ENCODE data around the gene SASH1.

The SASH1 gene

GRCh38 chr6:148497257-148497656 lies 154.6 kb downstream of the SASH1 start:
- Histone ChIP-seq H3K4me1 (ENCODE audit: control insufficient read depth in 2 of 2, insufficient read depth in 1 of 2, low read depth in 1 of 2, low read length in 2 of 2) (peaks cover 0 to 2% of the 10 kb centered on the region in 2 donors), H2AFZ (ENCODE audit: low read length) (no peak overlapping the region), H4K8ac (ENCODE audit: low read depth, low read length) (no peak overlapping the region), H2AK5ac (ENCODE audit: low read depth, low read length) (no peak overlapping the region), H2BK5ac (ENCODE audit: low read length) (no peak overlapping the region), H3K79me1 (ENCODE audit: low read depth, low read length) (no peaks in the 10 kb centered on the region), H3K9me3 (replicated peaks in 1 of 2; ENCODE audit: control insufficient read depth in 2 of 2, insufficient read depth in 1 of 2, low read depth in 1 of 2, low read length in 2 of 2) (no peaks in the 10 kb centered on the region), H3K9ac (ENCODE audit: low read depth, low read length, poor library complexity) (no peak overlapping the region), H3K18ac (ENCODE audit: low read length) (no peak overlapping the region), H2BK120ac (ENCODE audit: low read depth, low read length) (no peak overlapping the region), H2BK15ac (ENCODE audit: low read length) (no peak overlapping the region), H3K27ac (replicated peaks; ENCODE audit: low read length) (no peak overlapping the region), H3K36me3 (replicated peaks in 1 of 2; ENCODE audit: control insufficient read depth in 2 of 2, insufficient read depth in 2 of 2, low read length in 2 of 2) (no peaks in the 10 kb centered on the region), H3K4me2 (ENCODE audit: insufficient read depth, low read length, poor library complexity, severe bottlenecking) (no peak overlapping the region), H3K23ac (ENCODE audit: low read depth, low read length, poor library complexity) (no peak overlapping the region), H4K91ac (ENCODE audit: low read depth, low read length, poor library complexity) (no peak overlapping the region), H2BK12ac (ENCODE audit: low read length) (no peak overlapping the region), H3K27me3 (ENCODE audit: control insufficient read depth in 3 of 3, insufficient read depth in 3 of 3, low read depth in 1 of 3, low read length in 3 of 3) (no peaks in the 10 kb centered on the region), H3K14ac (ENCODE audit: low read length) (no peak overlapping the region), H3K4ac (ENCODE audit: low read length) (no peak overlapping the region), H3K4me3 (ENCODE audit: low read length in 2 of 2) (no peak overlapping the region)
- WGBS, 2 donors (ENCODE audit: extremely low coverage in 2 of 2, insufficient read length in 2 of 2, insufficient replicate concordance in 1 of 2) = no CpG with 5 or more reads among the region's 2 CpGs
- DNase-seq (ENCODE audit: low spot score) = no peak

- H3K4ac ChIP-seq (ENCODE audit: low read length) = no peak overlapping the region
- H3K9me3 ChIP-seq (replicated peaks in 1 of 2; ENCODE audit: control insufficient read depth in 2 of 2, insufficient read depth in 1 of 2, low read depth in 1 of 2, low read length in 2 of 2) = no peaks in the 10 kb centered on the region
- H3K23ac ChIP-seq (ENCODE audit: low read depth, low read length, poor library complexity) = no peak overlapping the region
- no peak overlapping the region for H3K27ac ChIP-seq (replicated peaks; ENCODE audit: low read length)
- no peak overlapping the region for H3K4me2 ChIP-seq (ENCODE audit: insufficient read depth, low read length, poor library complexity, severe bottlenecking)
- no peak overlapping the region for H3K14ac ChIP-seq (ENCODE audit: low read length)
- no peak overlapping the region for H3K18ac ChIP-seq (ENCODE audit: low read length)
- H2AFZ ChIP-seq (ENCODE audit: low read length) = no peak overlapping the region
- no peak overlapping the region for H2BK12ac ChIP-seq (ENCODE audit: low read length)
- H3K79me1 ChIP-seq (ENCODE audit: low read depth, low read length) = no peaks in the 10 kb centered on the region
- WGBS, 2 donors (ENCODE audit: extremely low coverage in 2 of 2, insufficient read length in 2 of 2, insufficient replicate concordance in 1 of 2) = no CpG with 5 or more reads among the region's 5 CpGs
- H3K4me1 ChIP-seq (ENCODE audit: control insufficient read depth in 2 of 2, insufficient read depth in 1 of 2, low read depth in 1 of 2, low read length in 2 of 2) = peaks cover 0 to 2% of the 10 kb centered on the region in 2 donors
- no peak overlapping the region for H4K8ac ChIP-seq (ENCODE audit: low read depth, low read length)
- H4K91ac ChIP-seq (ENCODE audit: low read depth, low read length, poor library complexity) = no peak overlapping the region
- no peak overlapping the region for H2AK5ac ChIP-seq (ENCODE audit: low read depth, low read length)
- H3K4me3 ChIP-seq (ENCODE audit: low read length in 2 of 2) = no peak overlapping the region
- H3K36me3 ChIP-seq (replicated peaks in 1 of 2; ENCODE audit: control insufficient read depth in 2 of 2, insufficient read depth in 2 of 2, low read length in 2 of 2) = no peaks in the 10 kb centered on the region
- H3K27me3 ChIP-seq (ENCODE audit: control insufficient read depth in 3 of 3, insufficient read depth in 3 of 3, low read depth in 1 of 3, low read length in 3 of 3) = no peaks in the 10 kb centered on the region
- DNase-seq (ENCODE audit: low spot score) = no peak
- no peak overlapping the region for H2BK15ac ChIP-seq (ENCODE audit: low read length)
- H2BK120ac ChIP-seq (ENCODE audit: low read depth, low read length) = no peak overlapping the region
- no peak overlapping the region for H3K9ac ChIP-seq (ENCODE audit: low read depth, low read length, poor library complexity)
- H2BK5ac ChIP-seq (ENCODE audit: low read length) = no peak overlapping the region
Measured at GRCh38 chr6:148497717-148498116, 155.1 kb downstream of the SASH1 start.

GRCh38 chr6:148500402-148500801 lies 157.8 kb downstream of the SASH1 start:
- Histone ChIP-seq H3K4me3 (ENCODE audit: low read length in 2 of 2) (no peak overlapping the region), H2AK5ac (ENCODE audit: low read depth, low read length) (no peak overlapping the region), H3K4ac (ENCODE audit: low read length) (no peak overlapping the region), H3K18ac (ENCODE audit: low read length) (no peak overlapping the region), H3K9ac (ENCODE audit: low read depth, low read length, poor library complexity) (no peak overlapping the region), H3K27ac (replicated peaks; ENCODE audit: low read length) (no peak overlapping the region), H2BK5ac (ENCODE audit: low read length) (no peak overlapping the region), H3K36me3 (replicated peaks in 1 of 2; ENCODE audit: control insufficient read depth in 2 of 2, insufficient read depth in 2 of 2, low read length in 2 of 2) (no peaks in the 10 kb centered on the region), H4K91ac (ENCODE audit: low read depth, low read length, poor library complexity) (no peak overlapping the region), H3K14ac (ENCODE audit: low read length) (no peak overlapping the region), H3K9me3 (replicated peaks in 1 of 2; ENCODE audit: control insufficient read depth in 2 of 2, insufficient read depth in 1 of 2, low read depth in 1 of 2, low read length in 2 of 2) (no peaks in the 10 kb centered on the region), H3K4me1 (ENCODE audit: control insufficient read depth in 2 of 2, insufficient read depth in 1 of 2, low read depth in 1 of 2, low read length in 2 of 2) (peaks cover 0 to 2% of the 10 kb centered on the region in 2 donors), H2BK120ac (ENCODE audit: low read depth, low read length) (no peak overlapping the region), H2AFZ (ENCODE audit: low read length) (no peak overlapping the region), H4K8ac (ENCODE audit: low read depth, low read length) (no peak overlapping the region), H3K27me3 (ENCODE audit: control insufficient read depth in 3 of 3, insufficient read depth in 3 of 3, low read depth in 1 of 3, low read length in 3 of 3) (no peaks in the 10 kb centered on the region), H3K4me2 (ENCODE audit: insufficient read depth, low read length, poor library complexity, severe bottlenecking) (no peak overlapping the region), H2BK15ac (ENCODE audit: low read length) (no peak overlapping the region), H2BK12ac (ENCODE audit: low read length) (no peak overlapping the region), H3K79me1 (ENCODE audit: low read depth, low read length) (no peaks in the 10 kb centered on the region), H3K23ac (ENCODE audit: low read depth, low read length, poor library complexity) (no peak overlapping the region)
- DNase-seq (ENCODE audit: low spot score) = no peak
- WGBS, 2 donors (ENCODE audit: extremely low coverage in 2 of 2, insufficient read length in 2 of 2, insufficient replicate concordance in 1 of 2) = no CpG with 5 or more reads among the region's 2 CpGs

- H4K91ac ChIP-seq (ENCODE audit: low read depth, low read length, poor library complexity) = no peak overlapping the region
- H3K4me3 ChIP-seq (ENCODE audit: low read length in 2 of 2) = no peak overlapping the region
- no peak overlapping the region for H2BK5ac ChIP-seq (ENCODE audit: low read length)
- DNase-seq (ENCODE audit: low spot score) = no peak
- H2BK15ac ChIP-seq (ENCODE audit: low read length) = no peak overlapping the region
- H3K27me3 ChIP-seq (ENCODE audit: control insufficient read depth in 3 of 3, insufficient read depth in 3 of 3, low read depth in 1 of 3, low read length in 3 of 3) = no peaks in the 10 kb centered on the region
- no peak overlapping the region for H3K9ac ChIP-seq (ENCODE audit: low read depth, low read length, poor library complexity)
- no peaks in the 10 kb centered on the region for H3K79me1 ChIP-seq (ENCODE audit: low read depth, low read length)
- H3K4me2 ChIP-seq (ENCODE audit: insufficient read depth, low read length, poor library complexity, severe bottlenecking) = no peak overlapping the region
- no peak overlapping the region for H3K14ac ChIP-seq (ENCODE audit: low read length)
- no peak overlapping the region for H3K18ac ChIP-seq (ENCODE audit: low read length)
- H3K9me3 ChIP-seq (replicated peaks in 1 of 2; ENCODE audit: control insufficient read depth in 2 of 2, insufficient read depth in 1 of 2, low read depth in 1 of 2, low read length in 2 of 2) = no peaks in the 10 kb centered on the region
- H2AK5ac ChIP-seq (ENCODE audit: low read depth, low read length) = no peak overlapping the region
- H2BK120ac ChIP-seq (ENCODE audit: low read depth, low read length) = no peak overlapping the region
- H2BK12ac ChIP-seq (ENCODE audit: low read length) = no peak overlapping the region
- H4K8ac ChIP-seq (ENCODE audit: low read depth, low read length) = no peak overlapping the region
- no peak overlapping the region for H3K23ac ChIP-seq (ENCODE audit: low read depth, low read length, poor library complexity)
- WGBS, 2 donors (ENCODE audit: extremely low coverage in 2 of 2, insufficient read length in 2 of 2, insufficient replicate concordance in 1 of 2) = no CpG with 5 or more reads among the region's 5 CpGs
- no peak overlapping the region for H3K27ac ChIP-seq (replicated peaks; ENCODE audit: low read length)
- no peaks in the 10 kb centered on the region for H3K36me3 ChIP-seq (replicated peaks in 1 of 2; ENCODE audit: control insufficient read depth in 2 of 2, insufficient read depth in 2 of 2, low read length in 2 of 2)
- no peak overlapping the region for H3K4ac ChIP-seq (ENCODE audit: low read length)
- H3K4me1 ChIP-seq (ENCODE audit: control insufficient read depth in 2 of 2, insufficient read depth in 1 of 2, low read depth in 1 of 2, low read length in 2 of 2) = peaks cover 0 to 2% of the 10 kb centered on the region in 2 donors
- no peak overlapping the region for H2AFZ ChIP-seq (ENCODE audit: low read length)
Measured at GRCh38 chr6:148501178-148501590, 158.5 kb downstream of the SASH1 start.
